ENCODE results near the gene P2RY14. TPM values are rescaled to one million over a fixed set of nuclear protein-coding genes. Genes with fewer than 3 reads are reported as not detected.

The P2RY14 gene
- total and polyA plus RNA-seq, 2 donors (not counting 3 experiments of a cell fraction or from before 2014, with no cell fraction given) = not detected

DNA sequence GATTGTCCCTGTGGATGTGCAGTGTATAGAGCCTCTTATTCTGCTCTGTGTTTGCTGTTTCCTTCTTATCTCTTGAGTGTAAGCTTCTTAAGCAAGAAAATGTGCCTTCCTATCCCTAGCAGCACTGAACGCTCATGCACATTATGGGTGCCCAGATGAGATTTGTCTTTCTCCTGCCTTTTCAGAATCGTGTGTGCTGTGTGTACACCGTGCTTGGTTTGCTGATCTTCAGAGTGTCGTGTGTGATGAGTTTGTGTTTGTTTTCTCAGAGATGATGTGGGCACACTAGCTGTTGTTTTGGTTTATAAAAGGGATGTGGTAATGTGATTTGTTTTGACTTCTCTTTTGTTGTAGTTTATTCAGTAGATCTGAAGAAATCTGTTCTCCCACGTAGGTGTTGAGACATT, 95.1 kb downstream of the P2RY14 start:
- H3K4me1 ChIP-seq (ENCODE audit: control insufficient read depth, extremely low read depth, insufficient read depth, low read length) = no peaks in the 10 kb centered on the region
- no peaks in the 10 kb centered on the region for H3K79me2 ChIP-seq (ENCODE audit: control insufficient read depth, insufficient read depth, low read length)
- H3K9me1 ChIP-seq (replicated peaks; ENCODE audit: control insufficient read depth, extremely low read depth, insufficient read depth, low read length) = no peaks in the 10 kb centered on the region
- H4K20me1 ChIP-seq (replicated peaks; ENCODE audit: control insufficient read depth, extremely low read depth, insufficient read depth, low read length) = no peaks in the 10 kb centered on the region
- POLR2A ChIA-PET = no interaction called here
- BruUV-seq (replicated peaks) = no TSS peak
- H3K9me3 ChIP-seq (replicated peaks; ENCODE audit: control insufficient read depth, insufficient read depth, low read length) = no peaks in the 10 kb centered on the region
- H3K4me3 ChIP-seq (replicated peaks in 1 of 3; ENCODE audit: insufficient read depth in 1 of 3, low read depth in 1 of 3, low read length in 3 of 3) = no peak overlapping the region
- FAIRE-seq = no peak
- H3K27ac ChIP-seq (ENCODE audit: insufficient read depth, low read depth, low read length) = no peak overlapping the region
- CTCF ChIA-PET = no interaction called here
- dilution Hi-C loops (cut with MboI; ENCODE audit: extremely low pct_ligation_motif_present, low sequenced_read_pairs) (no loop called here), intact Hi-C loops (cut with micrococcal nuclease) (no loop called here)
- peaks cover 4 to 5% of the 10 kb centered on the region in 2 experiments for H3K27me3 ChIP-seq (ENCODE audit: control insufficient read depth in 2 of 2, insufficient read depth in 2 of 2, low read length in 2 of 2)
- H3K36me3 ChIP-seq (ENCODE audit: control insufficient read depth in 2 of 2, extremely low read depth in 1 of 2, insufficient read depth in 2 of 2, low read length in 2 of 2) = no peaks in the 10 kb centered on the region
- H2AFZ ChIP-seq (ENCODE audit: low read depth, low read length) = no peak overlapping the region
- TF ChIP-seq POLR2AphosphoS5 (IDR thresholded peaks at IDR 0.05; ENCODE audit: insufficient read depth, low read depth, low read length) = no peak
- TF ChIP-seq FOS (IDR thresholded peaks at IDR 0.05; ENCODE audit: borderline replicate concordance, insufficient read depth, low read length) = no peak
- TF ChIP-seq, protein P1, sequence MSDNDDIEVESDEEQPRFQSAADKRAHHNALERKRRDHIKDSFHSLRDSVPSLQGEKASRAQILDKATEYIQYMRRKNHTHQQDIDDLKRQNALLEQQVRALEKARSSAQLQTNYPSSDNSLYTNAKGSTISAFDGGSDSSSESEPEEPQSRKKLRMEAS (IDR thresholded peaks at IDR 0.05; ENCODE audit: insufficient read depth, insufficient read length) = no peak
- no peak for TF ChIP-seq MYC (IDR thresholded peaks at IDR 0.05; ENCODE audit: low read depth, low read length)
- no peak for TF ChIP-seq POLR2A (IDR thresholded peaks at IDR 0.05; ENCODE audit: low read depth, low read length)
- TF ChIP-seq EZH2 (IDR thresholded peaks at IDR 0.05; ENCODE audit: borderline replicate concordance, low read depth, low read length, severe bottlenecking) = no peak
- no peak for TF ChIP-seq GATA2 (IDR thresholded peaks at IDR 0.05; ENCODE audit: insufficient read depth, insufficient read length, low read depth, low read length)
- no peak overlapping the region for H3K4me2 ChIP-seq (ENCODE audit: insufficient read depth, low read length)
- DNase-seq (ENCODE audit: low read depth, low spot score) = no peak
- no peak overlapping the region for H3K9ac ChIP-seq (replicated peaks; ENCODE audit: extremely low read depth, insufficient read depth, low read length)

DNA sequence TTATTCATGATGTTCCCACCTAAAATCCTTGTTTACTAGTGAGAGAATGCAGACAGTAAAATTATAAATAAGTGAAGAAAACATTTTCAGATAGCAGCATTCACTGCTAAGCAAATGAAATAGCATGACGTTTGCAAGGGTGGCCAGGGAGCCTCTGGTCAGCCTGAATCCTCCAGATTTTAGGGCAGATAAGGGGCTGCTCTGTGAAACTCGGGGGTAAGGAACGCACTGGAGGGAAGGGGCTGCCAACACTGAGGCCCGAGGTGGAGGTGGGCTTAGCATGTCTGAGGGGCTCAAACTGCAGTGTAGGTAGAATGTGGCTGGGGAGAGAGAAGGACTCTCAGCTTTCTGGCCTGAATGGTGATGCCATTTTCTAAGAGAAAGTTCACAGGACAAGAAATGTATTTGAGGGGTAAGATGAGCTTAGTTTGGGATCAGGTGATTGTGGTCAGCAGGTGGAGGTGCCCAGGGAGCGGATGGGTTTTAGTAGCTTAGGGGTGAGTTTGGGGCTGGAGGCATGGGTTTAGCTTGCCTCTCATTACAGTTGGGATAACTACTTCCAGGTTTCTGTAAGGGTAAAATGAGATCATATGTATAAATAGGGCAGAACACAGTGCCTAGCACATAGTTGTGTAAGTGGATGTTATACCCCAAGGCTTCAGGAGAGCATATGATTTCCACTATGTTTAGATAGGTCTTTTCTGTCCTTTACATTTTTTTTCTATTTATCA, 95.8 kb downstream of the P2RY14 start:
- Histone ChIP-seq H2AFZ (ENCODE audit: low read depth, low read length) (no peak overlapping the region), H3K4me1 (ENCODE audit: control insufficient read depth, extremely low read depth, insufficient read depth, low read length) (no peaks in the 10 kb centered on the region), H3K9me3 (replicated peaks; ENCODE audit: control insufficient read depth, insufficient read depth, low read length) (no peaks in the 10 kb centered on the region), H3K9me1 (replicated peaks; ENCODE audit: control insufficient read depth, extremely low read depth, insufficient read depth, low read length) (no peaks in the 10 kb centered on the region), H3K4me2 (ENCODE audit: insufficient read depth, low read length) (no peak overlapping the region), H3K27ac (ENCODE audit: insufficient read depth, low read depth, low read length) (no peak overlapping the region), H3K9ac (replicated peaks; ENCODE audit: extremely low read depth, insufficient read depth, low read length) (no peak overlapping the region), H3K36me3 (ENCODE audit: control insufficient read depth in 2 of 2, extremely low read depth in 1 of 2, insufficient read depth in 2 of 2, low read length in 2 of 2) (no peaks in the 10 kb centered on the region), H3K27me3 (ENCODE audit: control insufficient read depth in 2 of 2, insufficient read depth in 2 of 2, low read length in 2 of 2) (peaks cover 4 to 5% of the 10 kb centered on the region in 2 experiments), H4K20me1 (replicated peaks; ENCODE audit: control insufficient read depth, extremely low read depth, insufficient read depth, low read length) (no peaks in the 10 kb centered on the region), H3K79me2 (ENCODE audit: control insufficient read depth, insufficient read depth, low read length) (no peaks in the 10 kb centered on the region), H3K4me3 (replicated peaks in 1 of 3; ENCODE audit: insufficient read depth in 1 of 3, low read depth in 1 of 3, low read length in 3 of 3) (no peak overlapping the region)
- TF ChIP-seq POLR2AphosphoS5 (IDR thresholded peaks at IDR 0.05; ENCODE audit: insufficient read depth, low read depth, low read length) (no peak), EZH2 (IDR thresholded peaks at IDR 0.05; ENCODE audit: borderline replicate concordance, low read depth, low read length, severe bottlenecking) (no peak)
- TF ChIP-seq, protein P2, sequence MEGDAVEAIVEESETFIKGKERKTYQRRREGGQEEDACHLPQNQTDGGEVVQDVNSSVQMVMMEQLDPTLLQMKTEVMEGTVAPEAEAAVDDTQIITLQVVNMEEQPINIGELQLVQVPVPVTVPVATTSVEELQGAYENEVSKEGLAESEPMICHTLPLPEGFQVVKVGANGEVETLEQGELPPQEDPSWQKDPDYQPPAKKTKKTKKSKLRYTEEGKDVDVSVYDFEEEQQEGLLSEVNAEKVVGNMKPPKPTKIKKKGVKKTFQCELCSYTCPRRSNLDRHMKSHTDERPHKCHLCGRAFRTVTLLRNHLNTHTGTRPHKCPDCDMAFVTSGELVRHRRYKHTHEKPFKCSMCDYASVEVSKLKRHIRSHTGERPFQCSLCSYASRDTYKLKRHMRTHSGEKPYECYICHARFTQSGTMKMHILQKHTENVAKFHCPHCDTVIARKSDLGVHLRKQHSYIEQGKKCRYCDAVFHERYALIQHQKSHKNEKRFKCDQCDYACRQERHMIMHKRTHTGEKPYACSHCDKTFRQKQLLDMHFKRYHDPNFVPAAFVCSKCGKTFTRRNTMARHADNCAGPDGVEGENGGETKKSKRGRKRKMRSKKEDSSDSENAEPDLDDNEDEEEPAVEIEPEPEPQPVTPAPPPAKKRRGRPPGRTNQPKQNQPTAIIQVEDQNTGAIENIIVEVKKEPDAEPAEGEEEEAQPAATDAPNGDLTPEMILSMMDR (IDR thresholded peaks at IDR 0.05; ENCODE audit: extremely low read depth in 1 of 2, insufficient read depth in 1 of 2, low read depth in 1 of 2, low read length in 2 of 2) = no peak
- TF ChIP-seq, protein P1 (IDR thresholded peaks at IDR 0.05; ENCODE audit: insufficient read depth, insufficient read length) = no peak
- intact Hi-C loops (cut with micrococcal nuclease) (no loop called here), dilution Hi-C loops (cut with MboI; ENCODE audit: extremely low pct_ligation_motif_present, low sequenced_read_pairs) (no loop called here)
- no peak for FAIRE-seq
- no peak for DNase-seq (ENCODE audit: low read depth, low spot score)
- CTCF ChIA-PET = no interaction called here
- POLR2A ChIA-PET = no interaction called here
- BruUV-seq (replicated peaks) = no TSS peak

Measured in endothelial cell of umbilical vein (primary cell).